ENCODE data around the gene FADS6. TPM values are rescaled to one million over a fixed set of nuclear protein-coding genes. Genes with fewer than 3 reads are reported as not detected.
A peak's percentile ranks its signal among the peaks of the same experiment; 100 is the strongest.
"Not testable (repeated sequence)": the region's sequence is repeated elsewhere in the genome, so short reads cannot be mapped to it uniquely, and the experiment has no call there.

FADS6 gene
- total RNA-seq, 1 donor from 2014 or later = not detected

- no peak for DNase-seq
Observed at GRCh38 chr17:74920642-74921025, 27.2 kb upstream of the FADS6 start.

- DNase-seq = no peak
Observed at GRCh38 chr17:74920306-74920620, 26.8 kb upstream of the FADS6 start.

- DNase-seq = peak; percentile 47
Observed at GRCh38 chr17:74919440-74920305, 26.2 kb upstream of the FADS6 start.

GRCh38 chr17:74918906-74919305 lies 25.5 kb upstream of the FADS6 start:
- DNase-seq = no peak

- DNase-seq = no peak
Observed at GRCh38 chr17:74917430-74917829, 24.0 kb upstream of the FADS6 start.

- DNase-seq = no peak
Observed at GRCh38 chr17:74916851-74917199, 23.4 kb upstream of the FADS6 start.

GRCh38 chr17:74916136-74916850 lies 22.9 kb upstream of the FADS6 start:
- DNase-seq = no peak

- not testable (repeated sequence) for DNase-seq
Observed at GRCh38 chr17:74911423-74911822, 18.0 kb upstream of the FADS6 start.

- not testable (repeated sequence) for DNase-seq
Observed at GRCh38 chr17:74909097-74909496, 15.7 kb upstream of the FADS6 start.

- DNase-seq = no peak
Observed at GRCh38 chr17:74907012-74907411, 13.6 kb upstream of the FADS6 start.

- DNase-seq = not testable (repeated sequence)
Observed at GRCh38 chr17:74906214-74906793, 12.9 kb upstream of the FADS6 start.

- no peak for DNase-seq
Observed at GRCh38 chr17:74904687-74905409, 11.4 kb upstream of the FADS6 start.

GRCh38 chr17:74903671-74904070 lies 10.2 kb upstream of the FADS6 start:
- no peak for DNase-seq

- no peak for DNase-seq
Observed at GRCh38 chr17:74903034-74903433, 9.6 kb upstream of the FADS6 start.

GRCh38 chr17:74901353-74902135 lies 8.1 kb upstream of the FADS6 start:
- DNase-seq = no peak

- DNase-seq = no peak
Observed at GRCh38 chr17:74900208-74900607, 6.8 kb upstream of the FADS6 start.

GRCh38 chr17:74898376-74898946 lies 5.0 kb upstream of the FADS6 start:
- DNase-seq = no peak

- DNase-seq = no peak
Observed at GRCh38 chr17:74893936-74894671, 671 bp upstream of the FADS6 start.

- no peak for DNase-seq
Observed at GRCh38 chr17:74892013-74892841, 1.2 kb downstream of the FADS6 start.

- DNase-seq = no peak
Observed at GRCh38 chr17:74890554-74890953, 2.9 kb downstream of the FADS6 start.
